Measurements from ENCODE around the gene MGST3.

DNA sequence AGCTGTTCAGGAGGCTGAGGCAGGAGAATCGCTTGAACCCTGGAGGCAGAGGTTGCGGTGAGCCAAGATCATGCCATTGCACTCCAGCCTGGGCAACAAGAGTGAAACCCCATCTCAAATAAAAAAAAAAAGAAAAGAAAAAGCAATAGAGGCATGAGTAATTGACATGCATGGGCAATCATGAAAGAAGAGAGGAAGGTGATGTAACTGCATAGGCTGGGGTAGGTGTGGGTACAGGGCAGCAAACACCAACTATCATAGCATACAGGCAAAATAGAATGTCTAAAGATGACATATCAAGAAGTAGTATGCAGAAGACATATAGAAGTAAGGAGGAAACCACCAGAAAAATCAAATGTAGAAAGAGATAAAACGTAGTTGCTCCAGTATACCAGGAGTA lies 19.0 kb upstream of the MGST3 start:
- TF ChIP-seq, protein P1, sequence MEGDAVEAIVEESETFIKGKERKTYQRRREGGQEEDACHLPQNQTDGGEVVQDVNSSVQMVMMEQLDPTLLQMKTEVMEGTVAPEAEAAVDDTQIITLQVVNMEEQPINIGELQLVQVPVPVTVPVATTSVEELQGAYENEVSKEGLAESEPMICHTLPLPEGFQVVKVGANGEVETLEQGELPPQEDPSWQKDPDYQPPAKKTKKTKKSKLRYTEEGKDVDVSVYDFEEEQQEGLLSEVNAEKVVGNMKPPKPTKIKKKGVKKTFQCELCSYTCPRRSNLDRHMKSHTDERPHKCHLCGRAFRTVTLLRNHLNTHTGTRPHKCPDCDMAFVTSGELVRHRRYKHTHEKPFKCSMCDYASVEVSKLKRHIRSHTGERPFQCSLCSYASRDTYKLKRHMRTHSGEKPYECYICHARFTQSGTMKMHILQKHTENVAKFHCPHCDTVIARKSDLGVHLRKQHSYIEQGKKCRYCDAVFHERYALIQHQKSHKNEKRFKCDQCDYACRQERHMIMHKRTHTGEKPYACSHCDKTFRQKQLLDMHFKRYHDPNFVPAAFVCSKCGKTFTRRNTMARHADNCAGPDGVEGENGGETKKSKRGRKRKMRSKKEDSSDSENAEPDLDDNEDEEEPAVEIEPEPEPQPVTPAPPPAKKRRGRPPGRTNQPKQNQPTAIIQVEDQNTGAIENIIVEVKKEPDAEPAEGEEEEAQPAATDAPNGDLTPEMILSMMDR (IDR thresholded peaks at IDR 0.05 in 8 of 11, conservative IDR thresholded peaks at IDR 0.05 in 3 of 11) = no peak
- TF ChIP-seq POLR2AphosphoS5 (IDR thresholded peaks at IDR 0.05) (no peak), POLR2A (IDR thresholded peaks at IDR 0.05) (no peak)

Data from spleen (tissue), 7 donors.